ENCODE results near the gene GDF15. TPM values are rescaled to one million over a fixed set of nuclear protein-coding genes. Genes with fewer than 3 reads are reported as not detected.

Gene GDF15
- polyA plus RNA-seq, 1 donor (not counting 4 experiments of a cell fraction or from before 2014, with no cell fraction given): 0.31 TPM

DNA sequence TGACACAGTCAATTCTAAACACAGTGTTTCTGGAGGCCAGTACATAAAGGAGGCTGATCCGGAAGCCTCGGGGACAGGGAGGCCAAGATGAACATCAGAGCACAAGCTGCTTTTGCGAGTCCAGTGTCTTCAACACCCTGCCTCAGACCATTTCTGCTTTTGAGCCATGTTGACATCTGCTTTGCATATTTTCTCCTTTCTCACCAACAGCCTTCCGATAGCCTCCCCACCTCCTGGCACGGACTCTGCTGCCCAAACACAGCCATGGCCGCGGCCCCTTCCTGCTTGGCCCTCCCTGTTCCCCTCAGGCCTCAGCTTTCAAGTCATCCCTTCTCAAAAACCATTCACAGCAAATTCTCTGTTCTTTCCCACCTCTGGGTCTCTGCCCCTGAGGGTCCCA is 7.9 kb downstream of the GDF15 start:
- Histone ChIP-seq H2AFZ (ENCODE audit: control insufficient read depth, low read length) (no peak overlapping the region), H4K20me1 (ENCODE audit: control insufficient read depth, extremely low read depth, insufficient read depth, low read length) (no peaks in the 10 kb centered on the region), H3K4me3 (ENCODE audit: control insufficient read depth in 2 of 3, extremely low read depth in 1 of 3, insufficient read depth in 2 of 3, low read depth in 1 of 3, low read length in 3 of 3) (no peak overlapping the region), H3K27ac (ENCODE audit: control insufficient read depth, insufficient read depth, low read length) (no peak overlapping the region), H3K9me3 (ENCODE audit: control insufficient read depth, low read depth, low read length) (no peaks in the 10 kb centered on the region), H3K9me1 (ENCODE audit: control insufficient read depth, extremely low read depth, insufficient read depth, low read length) (no peaks in the 10 kb centered on the region), H3K36me3 (ENCODE audit: control insufficient read depth in 2 of 2, extremely low read depth in 1 of 2, insufficient read depth in 2 of 2, low read length in 2 of 2) (no peaks in the 10 kb centered on the region), H3K9ac (ENCODE audit: control insufficient read depth, extremely low read depth, insufficient read depth, low read length) (no peak overlapping the region), H3K79me2 (ENCODE audit: control insufficient read depth, insufficient read depth, low read length) (no peaks in the 10 kb centered on the region), H3K27me3 (ENCODE audit: control insufficient read depth, extremely low read depth, insufficient read depth, low read length) (peaks cover 27% of the 10 kb centered on the region), H3K4me1 (ENCODE audit: control insufficient read depth, extremely low read depth, insufficient read depth, low read length) (no peaks in the 10 kb centered on the region), H3K4me2 (ENCODE audit: control insufficient read depth, extremely low read depth, insufficient read depth, low read depth, low read length) (no peak overlapping the region)
- DNase-seq (ENCODE audit: low read depth, low spot score) (no peak), FAIRE-seq (no peak)
- TF ChIP-seq EZH2 (IDR thresholded peaks at IDR 0.05; ENCODE audit: low read length): no peak
- dilution Hi-C loops (cut with MboI; ENCODE audit: extremely low pct_ligation_motif_present, low sequenced_read_pairs): no loop called here

DNA sequence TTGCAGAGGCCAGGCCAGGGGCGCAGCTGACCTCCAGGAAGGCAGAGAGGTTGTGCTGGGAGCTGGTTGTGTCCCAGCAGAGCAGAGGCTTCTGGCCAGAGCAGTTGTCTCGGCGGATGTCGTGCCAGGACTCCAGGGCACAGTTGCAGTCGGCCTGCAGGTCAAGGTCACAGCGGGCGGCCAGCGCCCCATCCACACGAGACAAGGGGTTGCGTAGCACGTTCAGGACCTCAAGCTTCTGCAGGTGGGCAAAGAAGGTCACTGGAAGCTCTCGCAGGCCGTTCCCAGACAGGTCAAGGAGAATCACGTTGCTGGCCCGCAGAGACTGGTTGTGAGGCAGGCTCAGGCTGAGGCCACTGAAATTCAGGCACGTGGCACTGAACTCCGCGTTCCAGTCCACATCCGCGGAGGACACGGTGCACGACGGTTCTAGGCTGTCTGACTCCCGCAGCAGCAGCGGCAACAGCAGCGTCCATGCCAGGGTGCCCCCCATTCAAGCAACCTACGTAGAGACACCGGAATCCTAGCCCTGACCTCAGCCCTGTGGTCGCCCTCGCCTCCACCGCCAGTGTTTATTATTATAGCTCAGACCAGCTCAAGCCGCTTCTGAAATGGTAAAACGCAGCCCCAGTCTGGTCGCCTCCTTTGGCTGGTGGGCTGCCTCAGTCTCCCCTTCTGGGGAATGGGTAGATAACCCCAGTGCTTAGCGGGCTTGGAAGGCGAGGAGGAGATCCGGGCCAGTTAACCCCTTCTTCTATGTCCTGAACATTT is 10.7 kb downstream of the GDF15 start:
- Histone ChIP-seq H3K27me3 (ENCODE audit: control insufficient read depth, extremely low read depth, insufficient read depth, low read length) (peaks cover 27% of the 10 kb centered on the region), H3K4me1 (ENCODE audit: control insufficient read depth, extremely low read depth, insufficient read depth, low read length) (peaks cover 7% of the 10 kb centered on the region), H3K4me3 (ENCODE audit: control insufficient read depth in 2 of 3, extremely low read depth in 1 of 3, insufficient read depth in 2 of 3, low read depth in 1 of 3, low read length in 3 of 3) (no peak overlapping the region), H3K9me1 (ENCODE audit: control insufficient read depth, extremely low read depth, insufficient read depth, low read length) (no peaks in the 10 kb centered on the region), H3K27ac (ENCODE audit: control insufficient read depth, insufficient read depth, low read length) (no peak overlapping the region), H3K9me3 (ENCODE audit: control insufficient read depth, low read depth, low read length) (no peaks in the 10 kb centered on the region), H4K20me1 (ENCODE audit: control insufficient read depth, extremely low read depth, insufficient read depth, low read length) (no peaks in the 10 kb centered on the region), H3K36me3 (ENCODE audit: control insufficient read depth in 2 of 2, extremely low read depth in 1 of 2, insufficient read depth in 2 of 2, low read length in 2 of 2) (no peaks in the 10 kb centered on the region), H3K4me2 (ENCODE audit: control insufficient read depth, extremely low read depth, insufficient read depth, low read depth, low read length) (no peak overlapping the region), H3K9ac (ENCODE audit: control insufficient read depth, extremely low read depth, insufficient read depth, low read length) (no peak overlapping the region), H3K79me2 (ENCODE audit: control insufficient read depth, insufficient read depth, low read length) (no peaks in the 10 kb centered on the region), H2AFZ (ENCODE audit: control insufficient read depth, low read length) (no peak overlapping the region)
- DNase-seq (ENCODE audit: low read depth, low spot score) (no peak), FAIRE-seq (no peak)
- TF ChIP-seq, protein P1, sequence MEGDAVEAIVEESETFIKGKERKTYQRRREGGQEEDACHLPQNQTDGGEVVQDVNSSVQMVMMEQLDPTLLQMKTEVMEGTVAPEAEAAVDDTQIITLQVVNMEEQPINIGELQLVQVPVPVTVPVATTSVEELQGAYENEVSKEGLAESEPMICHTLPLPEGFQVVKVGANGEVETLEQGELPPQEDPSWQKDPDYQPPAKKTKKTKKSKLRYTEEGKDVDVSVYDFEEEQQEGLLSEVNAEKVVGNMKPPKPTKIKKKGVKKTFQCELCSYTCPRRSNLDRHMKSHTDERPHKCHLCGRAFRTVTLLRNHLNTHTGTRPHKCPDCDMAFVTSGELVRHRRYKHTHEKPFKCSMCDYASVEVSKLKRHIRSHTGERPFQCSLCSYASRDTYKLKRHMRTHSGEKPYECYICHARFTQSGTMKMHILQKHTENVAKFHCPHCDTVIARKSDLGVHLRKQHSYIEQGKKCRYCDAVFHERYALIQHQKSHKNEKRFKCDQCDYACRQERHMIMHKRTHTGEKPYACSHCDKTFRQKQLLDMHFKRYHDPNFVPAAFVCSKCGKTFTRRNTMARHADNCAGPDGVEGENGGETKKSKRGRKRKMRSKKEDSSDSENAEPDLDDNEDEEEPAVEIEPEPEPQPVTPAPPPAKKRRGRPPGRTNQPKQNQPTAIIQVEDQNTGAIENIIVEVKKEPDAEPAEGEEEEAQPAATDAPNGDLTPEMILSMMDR (optimal IDR thresholded peaks at IDR 0.05 in 1 of 3, IDR thresholded peaks at IDR 0.05 in 1 of 3, conservative IDR thresholded peaks at IDR 0.05 in 1 of 3; ENCODE audit: extremely low read depth in 1 of 3, insufficient read depth in 2 of 3, low read length in 3 of 3): no peak
- no peak for TF ChIP-seq EZH2 (IDR thresholded peaks at IDR 0.05; ENCODE audit: low read length)
- dilution Hi-C loops (cut with MboI; ENCODE audit: extremely low pct_ligation_motif_present, low sequenced_read_pairs): no loop called here

Data from keratinocyte (primary cell).